HG03520 (cell line): ENCODE data around the gene ADO.

Source experiments
- ATAC-seq: cut with Tn5 transposase; IDR thresholded peaks from one replicate; pipeline ENCODE4 v1.9.1; 2021; ENCODE audit warnings: mild to moderate bottlenecking, moderate library complexity; ENCODE audit not compliant: unreplicated experiment

The ADO gene

GRCh38 chr10:62792261-62792660, 12.3 kb upstream of the ADO start:
- ATAC-seq, result no peak

DNA sequence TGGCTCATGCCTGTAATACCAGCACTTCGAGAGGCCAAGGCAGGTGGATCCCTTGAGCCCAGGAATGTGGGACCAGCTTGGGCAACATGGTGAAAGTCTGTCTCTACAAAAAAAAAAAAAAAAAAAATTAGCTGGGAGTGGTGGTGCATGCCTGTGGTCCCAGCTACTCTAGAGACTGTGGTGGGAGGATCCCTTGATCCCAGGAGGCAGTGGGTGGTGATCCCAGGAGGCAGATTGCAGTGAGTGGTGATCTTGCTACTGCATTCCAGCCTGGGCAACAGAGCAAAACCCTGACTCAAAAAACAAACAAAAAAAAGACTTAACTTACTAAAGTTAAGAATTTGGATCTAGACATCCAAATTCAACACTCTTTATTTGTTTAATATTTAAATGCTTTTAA, 10.2 kb upstream of the ADO start:
- no peak for ATAC-seq

DNA sequence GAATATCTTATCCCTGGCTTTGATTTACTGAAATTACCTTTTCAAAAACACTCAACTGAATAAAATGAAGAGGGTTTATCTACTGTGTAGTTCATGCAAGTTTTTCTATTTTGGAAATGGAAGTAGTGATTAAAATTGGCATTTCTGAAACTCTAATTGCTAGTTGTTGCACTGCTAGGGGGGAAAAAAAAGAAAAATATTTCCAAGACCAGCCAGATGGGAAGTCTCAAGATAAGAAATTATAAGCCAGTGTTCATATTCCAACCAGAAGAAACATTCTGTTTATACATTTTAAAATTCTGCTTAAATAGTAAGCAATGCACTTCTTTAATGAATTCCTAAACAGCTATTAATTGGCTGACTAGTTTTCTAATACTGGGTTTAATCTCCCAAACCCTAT, 9.4 kb upstream of the ADO start:
- no peak for ATAC-seq

DNA sequence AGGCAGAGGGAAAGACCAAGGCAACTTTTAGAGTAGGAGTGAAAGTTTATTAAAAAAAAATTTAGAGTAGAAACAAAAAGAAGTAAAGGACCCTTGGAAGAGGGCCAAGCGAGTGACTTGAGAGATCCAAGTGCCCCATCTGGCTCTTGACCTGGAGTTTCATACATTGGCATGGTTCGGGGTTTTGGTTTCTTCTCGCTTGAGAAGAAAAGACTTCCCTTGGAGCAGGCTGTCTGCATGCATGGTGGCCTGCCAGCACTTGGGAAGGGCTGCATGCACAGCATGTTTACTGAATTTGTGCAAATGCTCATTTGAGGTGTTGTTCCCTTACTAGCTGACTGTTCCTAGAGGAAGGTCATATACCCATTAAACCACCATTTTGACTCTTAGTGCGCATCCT, 8.8 kb upstream of the ADO start:
- ATAC-seq, result no peak

- no peak for ATAC-seq
These were observed 7.6 kb upstream of the ADO start for GRCh38 chr10:62796896-62797295.

- no peak for ATAC-seq
These were observed 2.6 kb upstream of the ADO start for GRCh38 chr10:62801871-62802270.

GRCh38 chr10:62803724-62804355, 680 bp upstream of the ADO start:
- no peak for ATAC-seq

GRCh38 chr10:62805231-62806099, 945 bp downstream of the ADO start:
- peak; percentile 0 for ATAC-seq

GRCh38 chr10:62806251-62806650, 1.7 kb downstream of the ADO start:
- no peak for ATAC-seq

DNA sequence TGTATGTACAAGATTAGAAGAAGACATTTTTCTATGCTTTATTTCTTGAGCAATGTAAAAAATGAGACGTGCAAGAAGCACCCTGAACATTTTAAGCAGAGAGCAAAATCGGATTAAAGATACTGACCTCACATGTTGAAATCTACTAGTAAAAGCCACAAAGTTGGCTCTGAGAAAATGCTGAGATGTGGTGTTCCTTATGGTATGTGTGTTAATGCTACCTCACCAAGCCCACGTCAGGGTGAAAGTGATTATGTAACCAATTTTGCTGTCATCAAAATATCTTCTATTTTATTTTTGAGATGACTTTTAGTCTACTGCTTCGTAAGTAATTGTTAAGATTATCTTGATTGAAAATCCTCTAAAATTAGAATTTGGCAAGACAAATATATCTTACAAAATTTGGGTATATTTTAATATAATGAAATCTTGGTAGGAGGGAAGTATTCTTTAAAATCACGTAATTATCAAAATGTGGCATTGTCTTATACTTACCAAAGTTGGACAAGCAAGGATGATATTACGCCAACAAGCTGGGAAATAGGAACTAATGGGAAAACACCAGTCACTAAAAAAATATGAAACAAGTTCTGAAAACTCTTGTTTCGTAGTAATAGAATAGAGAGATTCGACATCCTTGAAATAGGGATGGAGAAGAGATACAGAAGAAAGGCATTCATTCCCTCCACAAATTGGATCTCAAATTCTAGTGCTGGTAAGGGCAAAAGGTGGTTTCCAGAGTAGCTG, 5.8 kb downstream of the ADO start:
- ATAC-seq, result no peak

- peak; percentile 36 for ATAC-seq
These were observed 6.8 kb downstream of the ADO start for GRCh38 chr10:62811159-62811875.

DNA sequence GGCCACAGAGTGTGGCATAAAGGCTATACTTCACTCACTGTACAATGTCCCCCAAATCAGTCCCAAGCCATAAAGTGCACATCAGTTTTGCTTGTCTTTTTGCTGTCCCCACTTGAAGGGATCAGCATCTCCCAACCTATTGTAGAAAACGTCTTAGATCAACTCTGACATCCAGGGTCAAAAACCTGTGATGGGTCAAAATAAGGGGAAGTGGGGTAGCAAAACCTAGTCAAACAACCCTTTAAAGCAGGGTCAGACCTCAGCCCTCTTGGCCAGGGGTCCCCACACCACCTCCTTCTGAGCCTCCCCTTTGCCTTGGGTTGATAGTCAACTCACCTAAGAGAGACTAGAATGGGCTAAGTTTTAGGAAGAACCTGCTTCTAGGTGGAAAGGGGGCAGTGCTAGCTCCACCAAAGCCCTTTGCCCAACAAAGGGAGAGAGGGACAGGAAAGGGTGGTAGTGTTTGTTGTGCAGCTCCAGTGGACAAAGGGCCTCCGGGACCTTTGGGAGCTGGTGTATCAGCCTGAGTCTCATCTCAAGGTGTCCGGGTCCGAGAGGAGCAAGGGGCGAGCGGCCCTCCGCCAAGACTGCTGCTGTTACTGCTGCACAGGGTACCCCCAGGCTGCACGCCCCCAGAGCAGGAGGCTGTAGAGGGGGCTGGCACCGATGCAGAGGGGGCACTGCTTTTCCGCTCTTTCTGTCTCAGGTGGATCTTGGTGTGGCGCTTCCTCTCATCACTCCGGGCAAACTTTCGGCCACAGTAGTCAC, 8.3 kb downstream of the ADO start:
- no peak for ATAC-seq

- no peak for ATAC-seq
These were observed 8.9 kb downstream of the ADO start for GRCh38 chr10:62813453-62813852.

DNA sequence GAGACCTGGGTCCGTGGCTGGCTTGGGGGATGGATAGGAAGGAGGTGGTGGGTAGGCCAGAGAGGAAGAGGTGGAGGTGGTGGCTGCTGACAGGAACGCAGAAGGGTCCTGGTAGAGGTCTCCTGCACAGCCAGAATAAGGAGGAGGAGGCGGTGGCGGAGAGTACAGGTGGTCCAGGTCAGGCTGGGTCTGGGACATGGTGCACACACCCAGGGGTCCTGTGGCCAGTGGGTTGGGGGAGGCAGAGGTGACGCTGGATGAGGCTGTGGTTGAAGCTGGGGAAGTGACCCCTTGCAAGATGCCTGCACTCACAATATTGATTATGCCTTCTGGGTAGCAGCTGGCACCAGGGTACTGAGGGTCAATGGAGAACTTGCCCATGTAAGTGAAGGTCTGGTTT, 9.5 kb downstream of the ADO start:
- ATAC-seq, result no peak

GRCh38 chr10:62814756-62815380, 10.3 kb downstream of the ADO start:
- no peak for ATAC-seq

GRCh38 chr10:62815381-62816075, 11.0 kb downstream of the ADO start:
- ATAC-seq, result no peak

DNA sequence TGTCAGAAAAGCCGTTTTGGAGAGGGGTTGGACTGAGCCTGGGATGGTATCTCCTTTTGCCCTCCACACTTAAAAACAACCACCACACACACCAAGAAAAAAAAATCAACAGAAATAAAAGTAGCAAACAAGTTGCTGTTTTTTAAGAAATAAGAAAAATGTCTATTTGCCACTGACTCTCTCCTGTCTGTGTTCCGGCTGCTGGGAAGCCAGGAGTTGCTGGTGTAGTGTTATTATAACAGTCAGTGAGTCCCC, 11.5 kb downstream of the ADO start:
- ATAC-seq, result no peak

DNA sequence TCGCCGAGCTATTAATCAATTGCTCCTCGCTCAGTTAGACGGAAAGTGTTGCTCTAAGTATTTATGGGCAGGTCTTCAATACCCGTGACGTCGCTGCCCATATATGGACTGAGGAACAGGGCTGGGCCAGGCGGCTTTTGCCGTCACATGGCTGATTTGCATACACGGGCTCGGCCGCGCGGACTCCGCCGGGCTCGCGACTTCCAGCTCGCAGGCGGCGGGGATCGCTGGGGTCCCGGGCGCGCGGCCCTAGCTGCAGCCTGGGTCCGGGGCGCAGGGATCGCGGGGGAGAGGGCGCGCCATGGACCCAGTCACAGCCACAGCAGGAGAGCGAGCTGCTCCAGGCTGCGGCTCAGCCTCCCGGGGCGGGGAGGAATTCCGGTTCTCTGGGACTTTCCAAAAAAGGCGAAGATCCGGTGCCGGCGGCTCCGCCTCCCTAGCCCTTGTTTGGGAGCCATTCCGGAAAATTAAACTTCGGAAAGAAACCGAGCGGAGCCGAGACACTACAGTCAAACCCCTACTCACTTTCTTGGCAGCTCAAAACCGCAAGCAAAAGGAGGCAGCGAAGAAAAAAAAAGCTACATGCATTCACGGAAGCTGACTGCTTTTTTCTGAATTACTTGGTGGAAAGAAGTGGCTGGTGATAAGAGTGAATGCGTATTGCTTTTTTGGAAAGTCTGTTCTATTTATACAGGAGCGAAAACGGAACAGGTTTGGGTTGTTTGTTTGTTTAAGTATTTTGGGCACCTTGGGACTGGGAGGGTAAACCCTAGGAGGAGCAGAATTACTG, 12.0 kb downstream of the ADO start, which contains the start of gene EGR2:
Gene EGR2, minus strand, starts transcription at position 36 of the 790 bp plus-strand sequence. CDS start 337 bp downstream, outside the sequence.
- peak; percentile 67 for ATAC-seq
